NCI-H1092 treated with DMSO at 0.1 percent for 48 hours (cell line): ENCODE results near the gene APOBEC3A.

Experiments used
- DNase-seq: peaks from one replicate; lab custom pipeline; 2025; lab: John Stamatoyannopoulos, UW

APOBEC3A gene

DNA sequence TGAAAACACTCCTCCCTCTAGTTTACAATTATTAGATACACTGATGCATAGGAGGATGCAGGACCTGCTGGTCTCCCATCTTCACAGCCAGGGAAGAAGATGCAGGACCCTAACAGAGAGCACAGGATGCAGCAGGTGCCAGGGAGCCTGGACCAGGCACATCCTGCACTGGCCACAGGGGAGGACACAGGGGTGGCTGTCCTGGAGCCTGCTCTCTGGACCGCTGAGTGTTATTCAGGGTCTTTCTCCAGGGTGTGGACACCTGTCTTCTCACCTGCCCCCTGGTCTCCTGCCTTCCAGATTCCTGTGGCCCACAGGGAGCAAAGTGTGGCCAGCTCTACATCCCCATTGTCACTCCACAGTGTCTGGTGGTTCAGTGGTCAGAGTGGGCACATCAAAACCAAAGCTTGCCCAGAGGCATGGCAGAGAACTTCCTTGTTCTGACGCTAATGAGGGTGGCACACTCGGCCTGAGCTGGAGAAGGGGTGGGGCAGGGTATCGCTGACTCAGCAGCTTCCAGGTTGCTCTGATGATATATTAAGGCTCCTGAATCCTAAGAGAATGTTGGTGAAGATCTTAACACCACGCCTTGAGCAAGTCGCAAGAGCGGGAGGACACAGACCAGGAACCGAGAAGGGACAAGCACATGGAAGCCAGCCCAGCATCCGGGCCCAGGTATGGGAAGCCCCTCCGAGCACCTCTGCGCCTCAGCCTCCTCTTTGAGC, at the start of gene APOBEC3A:
TSS of gene APOBEC3A (plus strand) at position 564 of the 725 bp plus-strand sequence. CDS start at position 647, 83 bp downstream.
- DNase-seq = no peak

- DNase-seq = no peak
These were observed 49.6 kb upstream of the APOBEC3A start for GRCh38 chr22:38907767-38908166.

GRCh38 chr22:38911434-38911833, 46.0 kb upstream of the APOBEC3A start:
- no peak for DNase-seq

DNA sequence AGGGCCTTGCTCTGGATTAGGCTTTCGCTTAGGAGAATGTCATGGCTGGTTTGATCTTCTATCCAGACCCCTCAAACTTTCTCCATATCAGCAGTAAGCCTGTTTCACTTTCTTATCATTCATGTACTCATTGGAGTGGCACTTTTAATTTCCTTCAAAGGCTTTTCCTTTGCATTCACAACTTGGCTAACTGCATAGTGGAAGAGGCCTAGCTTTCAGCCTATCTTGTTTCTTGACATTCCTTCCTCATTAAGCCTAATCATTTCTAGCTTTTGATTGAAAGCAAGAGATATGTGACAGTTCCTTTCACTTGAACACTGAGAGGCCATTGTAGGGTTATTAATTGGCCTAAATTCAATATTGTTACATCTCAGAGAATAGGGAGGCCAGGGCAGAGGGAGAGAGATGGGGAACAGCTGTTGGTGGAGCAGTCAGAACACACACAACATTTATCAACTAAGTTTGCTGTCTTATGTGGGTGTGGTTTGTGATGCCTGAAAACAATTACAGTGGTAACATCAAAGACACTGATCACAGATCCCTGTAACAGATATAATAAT, 37.7 kb upstream of the APOBEC3A start:
- no peak for DNase-seq

GRCh38 chr22:38921120-38921519, 36.3 kb upstream of the APOBEC3A start:
- peak; percentile 37 for DNase-seq

GRCh38 chr22:38921806-38922205, 35.6 kb upstream of the APOBEC3A start:
- DNase-seq = no peak

- peak; percentile 100 for DNase-seq
These were observed 33.7 kb upstream of the APOBEC3A start for GRCh38 chr22:38923463-38924346.

GRCh38 chr22:38924347-38924952, 33.0 kb upstream of the APOBEC3A start:
- DNase-seq = peak; percentile 100

DNA sequence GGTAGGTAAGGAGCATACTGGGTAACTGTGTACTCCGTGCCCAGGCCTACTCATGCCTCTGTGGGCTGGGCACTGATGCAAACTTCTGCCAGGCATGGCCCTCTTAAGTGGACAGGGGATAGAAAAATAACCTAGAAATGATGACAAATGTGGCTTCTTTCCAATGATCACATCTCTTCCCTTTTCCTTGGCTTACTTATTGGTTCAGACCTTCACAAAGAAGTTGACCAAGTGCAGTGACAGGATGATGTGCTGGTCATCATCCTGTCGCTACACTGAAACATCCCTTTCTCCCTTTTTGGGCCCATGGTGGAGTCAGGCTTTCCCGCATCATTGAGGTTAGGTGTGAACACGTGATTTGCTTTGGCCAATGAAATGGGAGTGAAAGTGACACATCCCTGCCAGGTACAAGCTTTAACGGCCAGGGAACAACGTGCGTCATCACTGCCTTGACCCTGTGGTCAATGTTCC, 31.8 kb upstream of the APOBEC3A start:
- no peak for DNase-seq

DNA sequence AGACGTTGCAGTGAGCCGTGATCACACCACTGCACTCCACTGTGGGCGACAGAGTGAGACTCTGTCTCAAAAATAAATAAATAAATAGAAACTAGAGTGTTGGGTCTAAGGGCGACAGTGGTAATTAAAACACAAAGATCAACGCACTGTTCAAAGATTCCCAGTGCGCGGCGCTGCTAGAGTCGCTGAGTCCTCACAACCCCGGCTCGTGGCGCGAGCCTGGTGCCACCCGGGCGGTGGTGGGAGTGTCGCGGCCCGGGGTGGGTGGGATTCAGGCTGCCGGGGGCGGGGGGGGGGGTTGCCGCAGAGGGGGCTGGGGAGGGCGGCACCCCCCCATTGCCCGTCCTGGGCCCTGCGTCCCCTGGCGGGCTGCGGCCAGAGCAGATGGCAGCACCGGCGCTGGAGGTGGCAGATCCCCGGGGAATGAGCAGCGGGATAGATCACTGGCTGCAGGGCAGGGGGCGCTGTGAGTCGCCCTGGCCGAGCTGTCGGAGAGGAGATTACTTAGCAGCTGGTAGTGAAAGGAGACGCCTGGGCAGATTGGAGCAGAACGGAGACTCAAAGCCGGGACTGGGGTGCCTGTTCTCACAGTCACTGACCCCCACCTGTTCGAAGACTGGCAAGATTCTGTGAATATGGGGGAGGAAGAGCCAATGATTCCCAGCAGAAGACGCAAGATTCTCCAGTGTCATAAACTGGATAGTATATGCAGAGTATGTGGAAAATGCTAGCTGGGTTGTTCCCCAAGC, 30.2 kb upstream of the APOBEC3A start:
- no peak for DNase-seq

DNA sequence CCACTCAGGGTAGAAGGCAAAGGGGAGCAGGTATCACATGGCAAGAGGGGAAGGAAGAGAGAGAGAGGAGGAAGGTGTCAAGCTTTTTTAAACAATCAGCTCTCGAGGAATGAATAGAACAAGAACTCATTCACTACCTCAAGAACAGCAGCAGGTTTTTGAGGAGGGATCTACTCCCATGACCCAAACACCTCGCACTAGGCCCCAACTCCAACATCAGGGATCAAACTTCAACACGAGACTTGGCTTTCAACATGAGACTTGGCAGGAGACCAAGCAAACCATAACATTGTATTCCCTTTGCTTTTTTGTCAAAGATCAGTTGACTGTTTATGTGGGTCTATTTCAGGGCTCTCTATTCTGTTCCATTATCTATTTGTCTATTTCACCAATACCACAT, 26.9 kb upstream of the APOBEC3A start:
- no peak for DNase-seq

- DNase-seq = peak; percentile 91
These were observed 22.4 kb upstream of the APOBEC3A start for GRCh38 chr22:38935023-38935422.

- no peak for DNase-seq
These were observed 21.8 kb upstream of the APOBEC3A start for GRCh38 chr22:38935616-38936015.

- no peak for DNase-seq
These were observed 20.8 kb upstream of the APOBEC3A start for GRCh38 chr22:38936562-38936961.

- DNase-seq = no peak
These were observed 20.4 kb upstream of the APOBEC3A start for GRCh38 chr22:38937036-38937435.

DNA sequence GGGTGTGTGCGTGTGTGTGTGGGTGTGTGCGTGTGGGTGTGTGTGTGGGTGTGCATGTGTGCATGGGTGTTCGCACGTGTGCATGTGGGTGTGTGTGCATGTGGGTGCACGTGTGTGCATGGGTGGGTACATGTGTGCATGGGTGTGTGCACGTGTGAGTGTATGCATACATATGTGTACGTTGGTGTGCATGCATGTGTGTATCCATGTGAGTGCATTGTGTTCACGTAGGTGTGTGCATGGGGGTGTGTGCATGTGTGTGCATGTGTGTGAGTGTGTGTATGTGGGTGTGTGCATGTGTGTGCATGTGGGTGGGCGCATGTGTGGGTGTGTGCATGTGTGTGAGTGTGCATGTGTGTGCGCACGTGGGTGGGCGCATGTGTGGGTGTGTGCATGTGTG, 19.9 kb upstream of the APOBEC3A start:
- no peak for DNase-seq

GRCh38 chr22:38938221-38938620, 19.2 kb upstream of the APOBEC3A start:
- DNase-seq = no peak

- no peak for DNase-seq
These were observed 18.5 kb upstream of the APOBEC3A start for GRCh38 chr22:38938925-38939324.

DNA sequence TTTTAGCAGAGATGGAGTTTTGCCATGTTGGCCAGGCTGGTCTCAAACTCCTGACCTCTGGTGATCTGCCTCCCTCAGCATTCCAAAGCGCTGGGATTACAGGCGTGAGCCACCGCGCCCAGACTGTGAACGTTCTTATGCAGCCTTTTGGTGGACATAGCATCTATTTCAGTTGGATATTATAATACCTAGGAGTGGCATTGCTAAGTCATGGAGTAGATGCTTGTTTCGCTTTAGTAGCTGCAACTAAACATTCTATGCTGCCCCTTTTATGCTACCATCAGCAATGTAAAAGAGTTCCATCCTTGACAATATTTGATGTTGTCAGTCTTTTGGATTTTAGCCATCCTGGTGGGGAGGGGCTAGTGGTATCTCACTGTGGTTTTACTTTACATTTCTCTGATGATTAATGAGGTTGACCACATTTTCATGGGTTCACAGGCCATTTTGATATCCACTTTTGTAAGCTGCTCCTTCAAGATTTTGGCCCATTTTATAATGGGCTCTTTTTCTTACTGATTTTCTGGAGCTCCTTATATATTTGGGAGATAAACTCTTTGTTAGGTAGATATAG, 16.5 kb upstream of the APOBEC3A start:
- no peak for DNase-seq

DNA sequence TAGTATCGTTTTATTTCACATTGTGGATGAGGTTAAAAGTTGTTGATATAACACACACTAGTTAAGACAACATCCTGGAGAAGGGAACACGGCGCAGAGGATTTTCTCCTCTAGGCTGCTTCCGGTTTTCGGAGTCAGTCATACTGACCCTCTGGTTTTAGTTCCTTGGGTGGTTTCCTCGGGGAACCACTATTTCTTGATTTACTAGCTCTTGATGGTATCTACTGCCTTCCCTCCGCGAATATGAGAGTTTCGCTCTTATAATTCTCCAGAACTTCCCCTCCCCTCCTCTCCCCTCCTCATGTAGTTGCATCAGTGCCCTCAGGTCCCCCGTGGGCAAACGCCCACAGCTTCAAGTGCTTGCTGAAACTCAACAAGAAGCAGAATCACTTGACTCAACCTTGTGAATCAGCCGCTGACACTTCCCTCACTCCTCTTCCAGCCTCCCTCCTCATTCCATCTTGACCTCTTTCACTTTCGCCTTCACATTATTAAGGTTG, 15.9 kb upstream of the APOBEC3A start:
- no peak for DNase-seq

GRCh38 chr22:38942702-38943101, 14.7 kb upstream of the APOBEC3A start:
- DNase-seq = no peak
